Glomerular endothelial cell (primary cell): ENCODE measurements around the gene ADAMTS6. TPM values are rescaled to one million over a fixed set of nuclear protein-coding genes. Genes with fewer than 3 reads are reported as not detected.
"Not testable (repeated sequence)": the region's sequence is repeated elsewhere in the genome, so short reads cannot be mapped to it uniquely, and the experiment has no call there.

Experiments used
- DNase-seq: peaks from one replicate; pipeline ENCODE4 v3.0.0-alpha.2; 2011; ENCODE audit warnings: low read depth, low spot score; ENCODE audit errors: extremely low read depth
- total RNA-seq: library from RNA; depleted of rRNA; stranded (reverse); fragments of >200 nt; gene quantifications from 2 replicates; pipeline ENCODE4 v1.2.3, GENCODE V29; 2015

The ADAMTS6 gene
- 11.8 and 27.2 TPM in 2 replicates for total RNA-seq

GRCh38 chr5:65481635-65482295 lies at the start of gene ADAMTS6:
Gene ADAMTS6 (minus strand): TSS chr5:65481920. CDS start chr5:65473673, 8,247 bp downstream.
- DNase-seq = no peak

GRCh38 chr5:65530904-65531303 lies 49.2 kb upstream of the ADAMTS6 start:
- DNase-seq = no peak

- DNase-seq = no peak
These were observed 44.0 kb upstream of the ADAMTS6 start for GRCh38 chr5:65525726-65526125.

- DNase-seq = no peak
These were observed 30.6 kb upstream of the ADAMTS6 start for GRCh38 chr5:65512170-65512937.

GRCh38 chr5:65508978-65509377 lies 27.3 kb upstream of the ADAMTS6 start:
- DNase-seq = no peak

GRCh38 chr5:65506961-65507360 lies 25.2 kb upstream of the ADAMTS6 start:
- no peak for DNase-seq

GRCh38 chr5:65489119-65489518 lies 7.4 kb upstream of the ADAMTS6 start:
- no peak for DNase-seq

- DNase-seq = not testable (repeated sequence)
These were observed 6.4 kb upstream of the ADAMTS6 start for GRCh38 chr5:65488038-65488687.

- not testable (repeated sequence) for DNase-seq
These were observed 5.1 kb upstream of the ADAMTS6 start for GRCh38 chr5:65486803-65487202.

GRCh38 chr5:65485405-65485804 lies 3.7 kb upstream of the ADAMTS6 start:
- DNase-seq = no peak

GRCh38 chr5:65483546-65484346 lies 2.0 kb upstream of the ADAMTS6 start:
- no peak for DNase-seq

GRCh38 chr5:65482736-65483545 lies 1.2 kb upstream of the ADAMTS6 start:
- no peak for DNase-seq

- no peak for DNase-seq
These were observed 596 bp upstream of the ADAMTS6 start for GRCh38 chr5:65482296-65482735.

- no peak for DNase-seq
These were observed 544 bp downstream of the ADAMTS6 start for GRCh38 chr5:65481171-65481581.

- no peak for DNase-seq
These were observed 1.3 kb downstream of the ADAMTS6 start for GRCh38 chr5:65480306-65480865.

- DNase-seq = no peak
These were observed 2.2 kb downstream of the ADAMTS6 start for GRCh38 chr5:65479527-65479926.

- no peak for DNase-seq
These were observed 3.4 kb downstream of the ADAMTS6 start for GRCh38 chr5:65478336-65478735.

- no peak for DNase-seq
These were observed 5.8 kb downstream of the ADAMTS6 start for GRCh38 chr5:65475895-65476294.

GRCh38 chr5:65475336-65475735 lies 6.4 kb downstream of the ADAMTS6 start:
- no peak for DNase-seq
